ENCODE data around the gene GRIN1.

GRCh38 chr9:137193771-137194170, 54.8 kb downstream of the GRIN1 start:
- TF ChIP-seq, protein P1, sequence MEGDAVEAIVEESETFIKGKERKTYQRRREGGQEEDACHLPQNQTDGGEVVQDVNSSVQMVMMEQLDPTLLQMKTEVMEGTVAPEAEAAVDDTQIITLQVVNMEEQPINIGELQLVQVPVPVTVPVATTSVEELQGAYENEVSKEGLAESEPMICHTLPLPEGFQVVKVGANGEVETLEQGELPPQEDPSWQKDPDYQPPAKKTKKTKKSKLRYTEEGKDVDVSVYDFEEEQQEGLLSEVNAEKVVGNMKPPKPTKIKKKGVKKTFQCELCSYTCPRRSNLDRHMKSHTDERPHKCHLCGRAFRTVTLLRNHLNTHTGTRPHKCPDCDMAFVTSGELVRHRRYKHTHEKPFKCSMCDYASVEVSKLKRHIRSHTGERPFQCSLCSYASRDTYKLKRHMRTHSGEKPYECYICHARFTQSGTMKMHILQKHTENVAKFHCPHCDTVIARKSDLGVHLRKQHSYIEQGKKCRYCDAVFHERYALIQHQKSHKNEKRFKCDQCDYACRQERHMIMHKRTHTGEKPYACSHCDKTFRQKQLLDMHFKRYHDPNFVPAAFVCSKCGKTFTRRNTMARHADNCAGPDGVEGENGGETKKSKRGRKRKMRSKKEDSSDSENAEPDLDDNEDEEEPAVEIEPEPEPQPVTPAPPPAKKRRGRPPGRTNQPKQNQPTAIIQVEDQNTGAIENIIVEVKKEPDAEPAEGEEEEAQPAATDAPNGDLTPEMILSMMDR (conservative IDR thresholded peaks at IDR 0.05) = no peak
- no peak for TF ChIP-seq EZH2 (IDR thresholded peaks at IDR 0.05; ENCODE audit: low read depth)
